NT2/D1 (cell line): Measurements from ENCODE around the gene THAP5.

Source experiments
- DNase-seq: peaks from one replicate; pipeline ENCODE4 v3.0.0-alpha.2; 2011; ENCODE audit warnings: low read depth, low spot score
- H3K27me3 ChIP-seq: 2 replicates; pipeline ENCODE4 v1.6.0; 2011; ENCODE audit warnings: mild to moderate bottlenecking; ENCODE audit not compliant: insufficient read length, insufficient read depth
- H3K36me3 ChIP-seq: 2 replicates; pipeline ENCODE4 v1.6.1; 2011; ENCODE audit warnings: mild to moderate bottlenecking, low read length, mixed read lengths; ENCODE audit not compliant: insufficient read depth, insufficient read length
- H3K4me1 ChIP-seq: 2 replicates; pipeline ENCODE4 v1.5.1; 2011; ENCODE audit not compliant: insufficient read depth, insufficient read length
- H3K4me3 ChIP-seq: 2 replicates; pipeline ENCODE4 v1.5.1; 2011; ENCODE audit warnings: low read depth; ENCODE audit not compliant: insufficient read length
- H3K9ac ChIP-seq: 2 replicates; pipeline ENCODE4 v1.6.0; 2011; ENCODE audit warnings: low read depth; ENCODE audit not compliant: insufficient read length
- H3K9me3 ChIP-seq: 2 replicates; pipeline ENCODE4 v1.5.1; 2011; ENCODE audit warnings: mild to moderate bottlenecking, low read length; ENCODE audit not compliant: insufficient read depth
- SUZ12 ChIP-seq: IDR thresholded peaks from 2 replicates; pipeline ENCODE4 v1.6.1; 2011; ENCODE audit not compliant: insufficient read length, insufficient read depth; ENCODE audit errors: extremely low read depth
- YY1 ChIP-seq: IDR thresholded peaks from 2 replicates; pipeline ENCODE4 v1.6.1; 2011; ENCODE audit not compliant: insufficient read length, insufficient read depth
- ZNF274 ChIP-seq: IDR thresholded peaks from 2 replicates; pipeline ENCODE4 v1.6.1; 2011; ENCODE audit warnings: mild to moderate bottlenecking, low read depth, low read length

Gene THAP5

GRCh38 chr7:108515013-108515412 lies 54.5 kb downstream of the THAP5 start:
- H3K27me3 ChIP-seq: no peaks in the 10 kb centered on the region
- H3K4me1 ChIP-seq: no peaks in the 10 kb centered on the region
- peaks cover 3% of the 10 kb centered on the region for H3K36me3 ChIP-seq
- DNase-seq: no peak
- TF ChIP-seq ZNF274: no peak
- no peak for TF ChIP-seq SUZ12
- no peak for TF ChIP-seq YY1
- no peak overlapping the region for H3K4me3 ChIP-seq
- H3K9me3 ChIP-seq: no peaks in the 10 kb centered on the region
- no peak overlapping the region for H3K9ac ChIP-seq
